HepG2 (cell line): ENCODE measurements around the gene DNAJB12. TPM values are rescaled to one million over a fixed set of nuclear protein-coding genes. Genes with fewer than 3 reads are reported as not detected.
A peak's percentile ranks its signal among the peaks of the same experiment; 100 is the strongest.

Experiments used
- AKAP8 ChIP-seq: sonication (generic); formaldehyde crosslinking; IDR thresholded peaks from 2 replicates; pipeline ENCODE4 v1.5.1; 2020; ENCODE audit warnings: mild to moderate bottlenecking, missing genetic modification reagents
- ELF3 ChIP-seq: IDR thresholded peaks from 2 replicates; pipeline ENCODE4 v1.6.1; 2016; ENCODE audit warnings: missing genetic modification reagents, missing compliant biosample characterization
- GABPA ChIP-seq, 2 experiments: IDR thresholded peaks; 2 replicates each; pipeline ENCODE4 v1.6.1; 2011 to 2016; ENCODE audit warnings: low read depth in 2 of 2, low read length in 1 of 2, missing biosample characterization in 1 of 2, missing genetic modification characterization in 1 of 2
- HMGA1 ChIP-seq: sonication (generic); formaldehyde crosslinking; conservative IDR thresholded peaks from 2 replicates; pipeline ENCODE4 v1.4.0; 2020; ENCODE audit warnings: missing genetic modification reagents
- HNF4G ChIP-seq, 2 experiments: sonication (generic) in 1 of 2; formaldehyde crosslinking in 1 of 2; IDR thresholded peaks; 2 replicates each; pipeline versions ENCODE4 v1.4.0 to v1.6.1; 2011 to 2020; ENCODE audit warnings: borderline replicate concordance in 2 of 2, low read depth in 2 of 2, mild to moderate bottlenecking in 2 of 2, low read length in 1 of 2, missing genetic modification reagents in 1 of 2, moderate library complexity in 1 of 2
- HNRNPLL ChIP-seq: fragments of 200-400 bp; formaldehyde crosslinking; IDR thresholded peaks from 2 replicates; pipeline ENCODE4 v1.6.1; 2017; ENCODE audit warnings: mild to moderate bottlenecking, low read depth, low read length; ENCODE audit not compliant: poor library complexity, severe bottlenecking
- HOXA7 ChIP-seq: sonication (generic); formaldehyde crosslinking; IDR thresholded peaks from 2 replicates; pipeline ENCODE4 v1.8.1; 2022; ENCODE audit warnings: mild to moderate bottlenecking, missing genetic modification reagents, moderate library complexity
- JUN ChIP-seq: sonication (generic); formaldehyde crosslinking; IDR thresholded peaks from 2 replicates; pipeline ENCODE4 v1.4.0; 2020; ENCODE audit warnings: mild to moderate bottlenecking, missing genetic modification reagents
- JUNB ChIP-seq: sonication (generic); formaldehyde crosslinking; IDR thresholded peaks from 2 replicates; pipeline ENCODE4 v1.8.0; 2022; ENCODE audit warnings: missing genetic modification reagents, mild to moderate bottlenecking, borderline replicate concordance
- KLF12 ChIP-seq: sonication (generic); formaldehyde crosslinking; IDR thresholded peaks from 2 replicates; pipeline ENCODE4 v1.4.0; 2020; ENCODE audit warnings: missing genetic modification reagents, borderline replicate concordance
- NRL ChIP-seq: sonication (generic); formaldehyde crosslinking; IDR thresholded peaks from 2 replicates; pipeline ENCODE4 v1.5.0; 2020; ENCODE audit warnings: missing genetic modification reagents, mild to moderate bottlenecking, moderate library complexity, borderline replicate concordance
- THAP8 ChIP-seq: sonication (generic); formaldehyde crosslinking; IDR thresholded peaks from 2 replicates; pipeline ENCODE4 v1.5.1; 2020; ENCODE audit warnings: missing genetic modification reagents, mild to moderate bottlenecking, borderline replicate concordance
- THYN1 ChIP-seq: sonication (generic); formaldehyde crosslinking; IDR thresholded peaks from 2 replicates; pipeline ENCODE4 v1.8.1; 2023; ENCODE audit warnings: low read depth, mild to moderate bottlenecking, moderate library complexity, missing genetic modification reagents, borderline replicate concordance
- TOE1 ChIP-seq: sonication (generic); formaldehyde crosslinking; IDR thresholded peaks from 2 replicates; pipeline ENCODE4 v1.4.0; 2020; ENCODE audit warnings: mild to moderate bottlenecking, missing genetic modification reagents
- ZBTB49 ChIP-seq: sonication (generic); formaldehyde crosslinking; IDR thresholded peaks from 2 replicates; pipeline ENCODE4 v1.4.0; 2020; ENCODE audit warnings: missing genetic modification reagents, borderline replicate concordance
- ZFP62 ChIP-seq: sonication (generic); formaldehyde crosslinking; IDR thresholded peaks from 2 replicates; pipeline ENCODE4 v1.4.0; 2020; ENCODE audit warnings: missing genetic modification reagents
- ZMYM3 ChIP-seq: sonication (generic); formaldehyde crosslinking; IDR thresholded peaks from 2 replicates; pipeline ENCODE4 v1.5.1; 2020; ENCODE audit warnings: mild to moderate bottlenecking, missing genetic modification reagents
- ZNF18 ChIP-seq: sonication (generic); formaldehyde crosslinking; IDR thresholded peaks from 2 replicates; pipeline ENCODE4 v1.8.0; 2022; ENCODE audit warnings: mild to moderate bottlenecking, missing genetic modification reagents; ENCODE audit not compliant: insufficient replicate concordance
- ZNF264 ChIP-seq: sonication (generic); formaldehyde crosslinking; IDR thresholded peaks from 2 replicates; pipeline ENCODE4 v1.4.0; 2020; ENCODE audit warnings: missing genetic modification reagents
- ZNF496 ChIP-seq: sonication (generic); formaldehyde crosslinking; IDR thresholded peaks from 2 replicates; pipeline ENCODE4 v1.8.1; 2023; ENCODE audit warnings: mild to moderate bottlenecking, moderate library complexity, missing genetic modification reagents; ENCODE audit not compliant: insufficient replicate concordance
- ZNF513 ChIP-seq: sonication (generic); formaldehyde crosslinking; conservative IDR thresholded peaks from 2 replicates; pipeline ENCODE4 v1.5.0; 2020; ENCODE audit warnings: missing genetic modification reagents
- ZNF678 ChIP-seq: sonication (generic); formaldehyde crosslinking; IDR thresholded peaks from 2 replicates; pipeline ENCODE4 v1.4.0; 2020; ENCODE audit warnings: mild to moderate bottlenecking, missing genetic modification reagents
- ZNF841 ChIP-seq: sonication (generic); formaldehyde crosslinking; IDR thresholded peaks from 2 replicates; pipeline ENCODE4 v1.8.1; 2023; ENCODE audit warnings: missing genetic modification reagents, borderline replicate concordance
- polyA plus RNA-seq, 8 experiments: library from polyadenylated mRNA; depleted of rRNA in 3 of 8; stranded (reverse) in 7 of 8; unstranded in 1 of 8; fragments of >200 nt; fragmentation: Illumina TruSeq in 4 of 8; extraction: Trizol in 4 of 8; gene quantifications; 2 replicates each; pipeline versions ENCODE4 v1.2.1 to v1.2.3, GENCODE V29; 2011 to 2016; ENCODE audit warnings: low read depth in 4 of 8, missing spikeins in 1 of 8, mixed read lengths in 1 of 8; ENCODE audit not compliant: insufficient read depth in 1 of 8
- total RNA-seq, 5 experiments: library from RNA; depleted of rRNA; stranded (reverse); fragments of >200 nt; fragmentation: Illumina TruSeq; extraction: Trizol; gene quantifications; 2 replicates each; pipeline ENCODE4 v1.2.3, GENCODE V29; 2016; ENCODE audit warnings: low read depth in 1 of 5

DNAJB12 gene
- total and polyA plus RNA-seq, 2 of the 13 experiments (the other 11 are each of a cell fraction or from before 2014, with no cell fraction given), result 10.8 to 18.2 TPM

- no peak for TF ChIP-seq HMGA1 (CRISPR knock-in tag)
- TF ChIP-seq ELF3, result peak; percentile 45
- TF ChIP-seq HNRNPLL, result peak; percentile 60
- peak; percentile 65; the same call in 1 of the 2 replicates for TF ChIP-seq NRL (CRISPR knock-in tag)
- no peak for TF ChIP-seq GABPA (IDR thresholded peaks at IDR 0.05; ENCODE audit: low read depth, low read length)
- no peak for TF ChIP-seq GABPA (CRISPR knock-in tag; IDR thresholded peaks at IDR 0.05; ENCODE audit: low read depth)
- TF ChIP-seq ZMYM3 (CRISPR knock-in tag), result 0 out of 2 replicates have a peak, but pooled peaks have one; percentile 11
- no peak for TF ChIP-seq ZNF264 (CRISPR knock-in tag)
- TF ChIP-seq TOE1 (CRISPR knock-in tag), result no peak
- TF ChIP-seq JUNB (CRISPR knock-in tag), result no peak
- no peak for TF ChIP-seq ZNF496 (CRISPR knock-in tag)
- no peak for TF ChIP-seq ZBTB49 (CRISPR knock-in tag)
- TF ChIP-seq THYN1 (CRISPR knock-in tag), result no peak
- no peak for TF ChIP-seq ZNF513 (CRISPR knock-in tag)
- TF ChIP-seq THAP8 (CRISPR knock-in tag), result no peak
- no peak for TF ChIP-seq JUN (CRISPR knock-in tag)
- no peak for TF ChIP-seq HNF4G (IDR thresholded peaks at IDR 0.05; ENCODE audit: borderline replicate concordance, low read depth, low read length)
- TF ChIP-seq HNF4G (CRISPR knock-in tag; IDR thresholded peaks at IDR 0.05; ENCODE audit: borderline replicate concordance, low read depth), result 0 out of 2 replicates have a peak, but pooled peaks have one; percentile 16
- no peak for TF ChIP-seq AKAP8 (CRISPR knock-in tag)
- no peak for TF ChIP-seq ZNF841
- no peak for TF ChIP-seq ZNF18 (CRISPR knock-in tag)
- TF ChIP-seq ZNF678, result no peak
- no peak for TF ChIP-seq KLF12
- TF ChIP-seq HOXA7 (CRISPR knock-in tag), result no peak
- TF ChIP-seq ZFP62, result no peak
Measured at GRCh38 chr10:72328045-72328828, 26.5 kb downstream of the DNAJB12 start (continued).
